Kidney (tissue), 14 donors: ENCODE measurements around the gene ORC4. TPM values are rescaled to one million over a fixed set of nuclear protein-coding genes. Genes with fewer than 3 reads are reported as not detected.

Experiments used
- DNase-seq, 5 donors: peaks; one replicate each; pipeline ENCODE4 v3.0.0-alpha.2; 2013 to 2020
- FAIRE-seq: peaks from 2 replicates; lab custom pipeline; 2012; peaks lifted over from hg19 to GRCh38; lab: Jason Lieb, UNC
- H3K27ac ChIP-seq, 2 donors: one replicate each; pipeline ENCODE4 v1.7.0; 2013; ENCODE audit warnings: low read depth in 2 of 2, low read length in 2 of 2, inconsistent platforms in 1 of 2
- H3K27me3 ChIP-seq: one replicate; pipeline ENCODE4 v1.7.1; 2013; ENCODE audit warnings: low read length, inconsistent platforms; ENCODE audit not compliant: control insufficient read depth, insufficient read depth
- H3K36me3 ChIP-seq, 3 donors: one replicate each; pipeline versions ENCODE4 v1.7.0 to v1.7.1; 2013; ENCODE audit warnings: low read length in 3 of 3, control low read depth in 1 of 3, inconsistent platforms in 1 of 3; ENCODE audit not compliant: insufficient read depth in 3 of 3, control insufficient read depth in 2 of 3
- H3K4me1 ChIP-seq, 3 donors: one replicate each; pipeline versions ENCODE4 v1.7.0 to v1.7.1; 2013; ENCODE audit warnings: low read length in 3 of 3, inconsistent platforms in 1 of 3, low read depth in 1 of 3; ENCODE audit not compliant: control insufficient read depth in 2 of 3, insufficient read depth in 2 of 3
- H3K4me3 ChIP-seq, 3 donors: one replicate each; pipeline versions ENCODE4 v1.7.0 to v1.8.1; 2013; ENCODE audit warnings: low read length in 3 of 3, control low read depth in 1 of 3, inconsistent platforms in 1 of 3
- H3K9ac ChIP-seq, 3 donors: one replicate each; pipeline versions ENCODE4 v1.7.0 to v1.7.1; 2013; ENCODE audit warnings: low read length in 3 of 3, control low read depth in 1 of 3, inconsistent platforms in 1 of 3
- H3K9me3 ChIP-seq, 3 donors: one replicate each; pipeline versions ENCODE4 v1.7.0 to v1.7.1; 2013; ENCODE audit warnings: low read length in 3 of 3, control low read depth in 1 of 3, inconsistent platforms in 1 of 3; ENCODE audit not compliant: control insufficient read depth in 2 of 3, insufficient read depth in 1 of 3
- CTCF ChIP-seq: IDR thresholded peaks from 3 replicates; pipeline ENCODE4 v1.5.1; 2012; ENCODE audit warnings: mild to moderate bottlenecking, moderate library complexity, borderline replicate concordance; ENCODE audit not compliant: insufficient read depth; ENCODE audit errors: extremely low read depth
- intact Hi-C: fragments of 100-400 bp; cut with DNase I; formaldehyde crosslinking; loops from one replicate; pipeline ENCODE4 v1.11.1; 2022
- polyA plus RNA-seq: library from polyadenylated mRNA; stranded (reverse); fragments of 350-450 nt; fragmentation: Illumina TruSeq; extraction: RNeasy Lipid Tissue Mini Kit (QIAGEN cat#74804); gene quantifications from one replicate; pipeline ENCODE4 v1.2.3, GENCODE V29; 2014; ENCODE audit warnings: low read depth, low replicate concordance; ENCODE audit not compliant: insufficient read depth
- total RNA-seq: library from RNA; stranded (reverse); fragmentation: NEBNext Ultra II Directional; extraction: Animal tissue kit (Norgen Biotek cat#: 25700); gene quantifications from one replicate; pipeline ENCODE4 v1.2.1, GENCODE V29; 2021
- donor health status: control.
- donor health status: control.
- donor health status: control.
- donor health status: control.
- donor health status: control.
- donor health status: DM: yes; HTN: yes; CAD: no.
- donor health status: Normal renal cell carcinoma (clear cell type).

The ORC4 gene
- total and polyA plus RNA-seq, 2 donors from 2014 or later: 34.5 to 49.7 TPM

GRCh38 chr2:148048475-148049221 lies 28.1 kb upstream of the ORC4 start:
- Histone ChIP-seq H3K4me1 (peaks cover 0 to 3% (median 0%) of the 10 kb centered on the region in 3 donors), H3K9ac (no peak overlapping the region), H3K27me3 (no peaks in the 10 kb centered on the region), H3K4me3 (no peak overlapping the region), H3K36me3 (no peaks in the 10 kb centered on the region), H3K27ac (no peak overlapping the region), H3K9me3 (no peaks in the 10 kb centered on the region)
- intact Hi-C loops: no loop called here
- no peak for TF ChIP-seq CTCF
- no peak for FAIRE-seq
- no peak for DNase-seq

- FAIRE-seq (no peak), DNase-seq (no peak)
- no peak for TF ChIP-seq CTCF
- Histone ChIP-seq H3K27ac (no peak overlapping the region), H3K4me3 (no peak overlapping the region), H3K9me3 (no peaks in the 10 kb centered on the region), H3K9ac (no peak overlapping the region), H3K36me3 (no peaks in the 10 kb centered on the region), H3K27me3 (no peaks in the 10 kb centered on the region), H3K4me1 (peaks cover 0 to 3% (median 0%) of the 10 kb centered on the region in 3 donors)
- intact Hi-C loops: no loop called here
Observed at GRCh38 chr2:148046802-148047201, 26.3 kb upstream of the ORC4 start.

- Histone ChIP-seq H3K27ac (no peak overlapping the region), H3K4me1 (peaks cover 0 to 3% (median 0%) of the 10 kb centered on the region in 3 donors), H3K9me3 (no peaks in the 10 kb centered on the region), H3K36me3 (no peaks in the 10 kb centered on the region), H3K4me3 (no peak overlapping the region), H3K9ac (no peak overlapping the region), H3K27me3 (no peaks in the 10 kb centered on the region)
- intact Hi-C loops: no loop called here
- FAIRE-seq (no peak), DNase-seq (no peak)
- TF ChIP-seq CTCF: no peak
Observed at GRCh38 chr2:148044322-148044721, 23.8 kb upstream of the ORC4 start.
